H9 (cell line): Measurements from ENCODE around the gene CCR8. TPM values are rescaled to one million over a fixed set of nuclear protein-coding genes. Genes with fewer than 3 reads are reported as not detected.

Experiments used
- DNase-seq: peaks from one replicate; pipeline ENCODE4 v3.0.0-alpha.2; 2017
- H2AFZ ChIP-seq: one replicate; pipeline ENCODE4 v1.6.1; 2013; ENCODE audit warnings: mild to moderate bottlenecking, low read length, control low read depth, moderate library complexity
- H2AK5ac ChIP-seq: 2 replicates; pipeline ENCODE4 v1.6.1; 2013; ENCODE audit warnings: low read length, control low read depth, mixed read lengths; ENCODE audit not compliant: insufficient read length
- H2BK120ac ChIP-seq: one replicate; pipeline ENCODE4 v1.6.1; 2013; ENCODE audit warnings: low read depth, mild to moderate bottlenecking, low read length, control low read depth, inconsistent platforms; ENCODE audit not compliant: poor library complexity, severe bottlenecking
- H2BK12ac ChIP-seq: 2 replicates; pipeline ENCODE4 v1.6.1; 2013; ENCODE audit warnings: low read length, control low read depth, mixed read lengths, low read depth; ENCODE audit not compliant: insufficient read length
- H2BK15ac ChIP-seq: 2 replicates; pipeline ENCODE4 v1.6.1; 2013; ENCODE audit warnings: low read depth, low read length, control low read depth
- H2BK20ac ChIP-seq: one replicate; pipeline ENCODE4 v1.6.1; 2013; ENCODE audit warnings: low read depth, mild to moderate bottlenecking, low read length, control low read depth, inconsistent platforms; ENCODE audit not compliant: poor library complexity, severe bottlenecking
- H2BK5ac ChIP-seq: 2 replicates; pipeline ENCODE4 v1.6.1; 2013; ENCODE audit warnings: low read length, control low read depth, mixed read lengths; ENCODE audit not compliant: insufficient read length
- H3K14ac ChIP-seq: 2 replicates; pipeline ENCODE4 v1.6.1; 2013; ENCODE audit warnings: low read length, control low read depth; ENCODE audit not compliant: insufficient read depth
- H3K18ac ChIP-seq: 2 replicates; pipeline ENCODE4 v1.6.1; 2013; ENCODE audit warnings: low read depth, mild to moderate bottlenecking, mixed read lengths, low read length, control low read depth; ENCODE audit not compliant: insufficient read length
- H3K23ac ChIP-seq: 2 replicates; pipeline ENCODE4 v1.6.1; 2013; ENCODE audit warnings: low read length, control low read depth, mixed read lengths, low read depth; ENCODE audit not compliant: insufficient read length
- H3K23me2 ChIP-seq: 2 replicates; pipeline ENCODE4 v1.6.1; 2013; ENCODE audit warnings: low read depth, mild to moderate bottlenecking, mixed read lengths, low read length, control low read depth; ENCODE audit not compliant: insufficient read length, poor library complexity, severe bottlenecking
- H3K27ac ChIP-seq: 2 replicates; pipeline ENCODE4 v1.5.1; 2013; ENCODE audit warnings: low read length, control low read depth, mixed read lengths, low read depth; ENCODE audit not compliant: insufficient read length
- H3K27me3 ChIP-seq: 2 replicates; pipeline ENCODE4 v1.6.1; 2013; ENCODE audit warnings: low read length, control low read depth, inconsistent platforms; ENCODE audit not compliant: insufficient read depth
- H3K4ac ChIP-seq: 2 replicates; pipeline ENCODE4 v1.6.1; 2013; ENCODE audit warnings: low read depth, mild to moderate bottlenecking, control low read depth, inconsistent platforms, low read length, moderate library complexity
- H3K4me1 ChIP-seq: 2 replicates; pipeline ENCODE4 v1.6.1; 2013; ENCODE audit warnings: low read length, control low read depth, inconsistent platforms; ENCODE audit not compliant: insufficient read depth
- H3K4me2 ChIP-seq: 2 replicates; pipeline ENCODE4 v1.6.1; 2013; ENCODE audit warnings: low read length, control low read depth, mixed read lengths; ENCODE audit not compliant: insufficient read length, insufficient read depth
- H3K56ac ChIP-seq: 2 replicates; pipeline ENCODE4 v1.6.1; 2013; ENCODE audit warnings: low read depth, mild to moderate bottlenecking, mixed read lengths, low read length, control low read depth; ENCODE audit not compliant: insufficient read length
- H3K79me1 ChIP-seq: 2 replicates; pipeline ENCODE4 v1.6.1; 2013; ENCODE audit warnings: low read depth, mild to moderate bottlenecking, moderate library complexity, low read length, control low read depth, inconsistent platforms; ENCODE audit not compliant: insufficient read depth, poor library complexity, severe bottlenecking
- H3K79me2 ChIP-seq: 2 replicates; pipeline ENCODE4 v1.6.1; 2013; ENCODE audit warnings: low read length, control low read depth, inconsistent platforms; ENCODE audit not compliant: insufficient read depth
- H3K9ac ChIP-seq: 2 replicates; pipeline ENCODE4 v1.6.1; 2013; ENCODE audit warnings: low read length, control low read depth, mixed read lengths; ENCODE audit not compliant: insufficient read length; ENCODE audit errors: extremely low read depth
- H3K9me3 ChIP-seq: one replicate; pipeline ENCODE4 v1.6.1; 2013; ENCODE audit warnings: low read depth, low read length, inconsistent platforms; ENCODE audit not compliant: control insufficient read depth
- H3T11ph ChIP-seq: one replicate; pipeline ENCODE4 v1.6.1; 2013; ENCODE audit warnings: mild to moderate bottlenecking, low read length, control low read depth, inconsistent platforms
- H4K20me1 ChIP-seq: one replicate; pipeline ENCODE4 v1.6.1; 2013; ENCODE audit not compliant: control insufficient read depth, insufficient read length, insufficient read depth
- H4K5ac ChIP-seq: 2 replicates; pipeline ENCODE4 v1.6.1; 2013; ENCODE audit warnings: low read depth, mild to moderate bottlenecking, mixed read lengths, low read length, control low read depth; ENCODE audit not compliant: insufficient read length
- H4K8ac ChIP-seq: replicated peaks from 2 replicates; pipeline ENCODE4 v1.6.1; 2013; ENCODE audit warnings: low read length, control low read depth, mixed read lengths, low read depth; ENCODE audit not compliant: insufficient read length
- H4K91ac ChIP-seq: 2 replicates; pipeline ENCODE4 v1.6.1; 2013; ENCODE audit warnings: low read depth, mild to moderate bottlenecking, moderate library complexity, mixed read lengths, low read length, control low read depth; ENCODE audit not compliant: insufficient read length
- H3K27ac Mint-ChIP-seq, 3 experiments: 2 replicates in 2 of 3; 3 replicates in 1 of 3; pipeline ENCODE4 v1.8.0; 2020 to 2021; ENCODE audit warnings: mixed read lengths in 3 of 3, mild to moderate bottlenecking in 1 of 3, moderate library complexity in 1 of 3
- H3K27me3 Mint-ChIP-seq: 2 replicates; pipeline ENCODE4 v1.8.0; 2021; ENCODE audit warnings: low read depth, mild to moderate bottlenecking, moderate library complexity, mixed read lengths
- H3K36me3 Mint-ChIP-seq, 3 experiments: 2 replicates in 2 of 3; 3 replicates in 1 of 3; pipeline ENCODE4 v1.8.0; 2020 to 2021; ENCODE audit warnings: low read depth in 3 of 3, mixed read lengths in 3 of 3; ENCODE audit not compliant: insufficient read depth in 1 of 3
- H3K4me1 Mint-ChIP-seq, 2 experiments: 2 replicates each; pipeline ENCODE4 v1.8.0; 2020; ENCODE audit warnings: mixed read lengths in 2 of 2
- H3K4me3 Mint-ChIP-seq, 2 experiments: 2 replicates in 1 of 2; 3 replicates in 1 of 2; pipeline ENCODE4 v1.8.0; 2020 to 2021; ENCODE audit warnings: mild to moderate bottlenecking in 2 of 2, mixed read lengths in 2 of 2, moderate library complexity in 1 of 2
- H3K9me3 Mint-ChIP-seq, 2 experiments: 2 replicates in 1 of 2; 3 replicates in 1 of 2; pipeline ENCODE4 v1.8.0; 2020; ENCODE audit warnings: mild to moderate bottlenecking in 2 of 2, mixed read lengths in 2 of 2, moderate library complexity in 1 of 2
- WGBS: extraction: QIAGEN DNeasy Blood & Tissue Kit; methylation state at CpG from one replicate; pipeline ENCODE4 v1.1.7; 2013; ENCODE audit warnings: missing lambda C conversion rate, low lambda C conversion rate, mixed read lengths; ENCODE audit not compliant: insufficient read length; ENCODE audit errors: extremely low coverage; 5-methylcytosine and 5-hydroxymethylcytosine counted together
- total RNA-seq: library from RNA; stranded (reverse); gene quantifications from 2 replicates; pipeline ENCODE4 v1.2.1, GENCODE V29; 2021
- TF ChIP-seq, protein P1 (sequence below): fragments of 200-600 bp; sonication (generic); conservative IDR thresholded peaks from 3 replicates; pipeline ENCODE4 v1.8.0; 2021; ENCODE audit warnings: antibody characterized with exemption, mild to moderate bottlenecking

Gene CCR8
- total RNA-seq, 1 experiment from 2014 or later = 0.31 TPM

DNA sequence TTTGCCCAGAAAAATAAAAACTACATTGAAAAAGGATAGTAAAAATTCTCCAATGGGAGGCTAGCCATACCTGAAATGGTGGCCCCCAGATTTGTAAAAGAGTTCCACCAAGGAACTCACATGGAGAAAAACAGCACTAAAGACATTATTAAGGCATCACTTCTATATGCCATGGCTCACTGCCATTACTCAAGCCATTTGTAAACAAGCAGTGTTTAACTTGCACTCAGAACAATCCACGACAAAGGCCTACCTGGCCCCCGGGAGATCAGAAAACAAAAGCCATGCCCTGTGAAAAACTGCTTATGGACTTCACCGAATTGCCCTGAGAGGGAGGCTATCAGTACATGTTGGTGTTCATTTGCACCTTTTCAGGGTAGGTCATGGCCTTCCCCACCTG is 19.6 kb downstream of the CCR8 start:
- Histone ChIP-seq H3K4me1 (peaks cover 12% of the 10 kb centered on the region; the same call in 1 of the 2 replicates), H3K56ac (no peak overlapping the region), H3K18ac (no peak overlapping the region), H2BK5ac (no peak overlapping the region), H2BK120ac (no peak overlapping the region), H3K79me2 (no peaks in the 10 kb centered on the region), H3K27me3 (no peaks in the 10 kb centered on the region), H3T11ph (no peak overlapping the region), H3K9ac (no peak overlapping the region), H3K9me3 (no peaks in the 10 kb centered on the region), H3K23ac (no peak overlapping the region), H2AK5ac (no peak overlapping the region), H2BK20ac (no peak overlapping the region), H3K23me2 (no peaks in the 10 kb centered on the region), H2AFZ (no peak overlapping the region), H4K91ac (no peak overlapping the region), H4K20me1 (no peaks in the 10 kb centered on the region), H3K79me1 (no peaks in the 10 kb centered on the region), H2BK12ac (no peak overlapping the region), H4K5ac (no peak overlapping the region), H3K4ac (no peak overlapping the region), H3K4me2 (no peak overlapping the region), H3K14ac (no peak overlapping the region), H4K8ac (no peak overlapping the region), H2BK15ac (no peak overlapping the region), H3K27ac (no peak overlapping the region)
- no CpG with 5 or more reads among the region's 3 CpGs for WGBS
- Mint-ChIP-seq H3K9me3 (no peaks in the 10 kb centered on the region), H3K4me3 (no peak overlapping the region), H3K36me3 (no peaks in the 10 kb centered on the region), H3K4me1 (peaks cover 25 to 26% of the 10 kb centered on the region in 2 experiments), H3K27ac (peak overlapping the region in 1 of 3 experiments; percentile 20; a peak in 1 of 7 replicates), H3K27me3 (no peaks in the 10 kb centered on the region)
- TF ChIP-seq, protein P1, sequence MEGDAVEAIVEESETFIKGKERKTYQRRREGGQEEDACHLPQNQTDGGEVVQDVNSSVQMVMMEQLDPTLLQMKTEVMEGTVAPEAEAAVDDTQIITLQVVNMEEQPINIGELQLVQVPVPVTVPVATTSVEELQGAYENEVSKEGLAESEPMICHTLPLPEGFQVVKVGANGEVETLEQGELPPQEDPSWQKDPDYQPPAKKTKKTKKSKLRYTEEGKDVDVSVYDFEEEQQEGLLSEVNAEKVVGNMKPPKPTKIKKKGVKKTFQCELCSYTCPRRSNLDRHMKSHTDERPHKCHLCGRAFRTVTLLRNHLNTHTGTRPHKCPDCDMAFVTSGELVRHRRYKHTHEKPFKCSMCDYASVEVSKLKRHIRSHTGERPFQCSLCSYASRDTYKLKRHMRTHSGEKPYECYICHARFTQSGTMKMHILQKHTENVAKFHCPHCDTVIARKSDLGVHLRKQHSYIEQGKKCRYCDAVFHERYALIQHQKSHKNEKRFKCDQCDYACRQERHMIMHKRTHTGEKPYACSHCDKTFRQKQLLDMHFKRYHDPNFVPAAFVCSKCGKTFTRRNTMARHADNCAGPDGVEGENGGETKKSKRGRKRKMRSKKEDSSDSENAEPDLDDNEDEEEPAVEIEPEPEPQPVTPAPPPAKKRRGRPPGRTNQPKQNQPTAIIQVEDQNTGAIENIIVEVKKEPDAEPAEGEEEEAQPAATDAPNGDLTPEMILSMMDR = no peak
- no peak for DNase-seq
